H9 (cell line): ENCODE results near the gene PAX8. TPM values are rescaled to one million over a fixed set of nuclear protein-coding genes. Genes with fewer than 3 reads are reported as not detected.

ENCODE experiments used
- DNase-seq: peaks from one replicate; pipeline ENCODE4 v3.0.0-alpha.2; 2017
- H2AFZ ChIP-seq: one replicate; pipeline ENCODE4 v1.6.1; 2013; ENCODE audit warnings: mild to moderate bottlenecking, low read length, control low read depth, moderate library complexity
- H2AK5ac ChIP-seq: 2 replicates; pipeline ENCODE4 v1.6.1; 2013; ENCODE audit warnings: low read length, control low read depth, mixed read lengths; ENCODE audit not compliant: insufficient read length
- H2BK120ac ChIP-seq: one replicate; pipeline ENCODE4 v1.6.1; 2013; ENCODE audit warnings: low read depth, mild to moderate bottlenecking, low read length, control low read depth, inconsistent platforms; ENCODE audit not compliant: poor library complexity, severe bottlenecking
- H2BK12ac ChIP-seq: 2 replicates; pipeline ENCODE4 v1.6.1; 2013; ENCODE audit warnings: low read length, control low read depth, mixed read lengths, low read depth; ENCODE audit not compliant: insufficient read length
- H2BK15ac ChIP-seq: 2 replicates; pipeline ENCODE4 v1.6.1; 2013; ENCODE audit warnings: low read depth, low read length, control low read depth
- H2BK20ac ChIP-seq: one replicate; pipeline ENCODE4 v1.6.1; 2013; ENCODE audit warnings: low read depth, mild to moderate bottlenecking, low read length, control low read depth, inconsistent platforms; ENCODE audit not compliant: poor library complexity, severe bottlenecking
- H2BK5ac ChIP-seq: 2 replicates; pipeline ENCODE4 v1.6.1; 2013; ENCODE audit warnings: low read length, control low read depth, mixed read lengths; ENCODE audit not compliant: insufficient read length
- H3K14ac ChIP-seq: 2 replicates; pipeline ENCODE4 v1.6.1; 2013; ENCODE audit warnings: low read length, control low read depth; ENCODE audit not compliant: insufficient read depth
- H3K18ac ChIP-seq: 2 replicates; pipeline ENCODE4 v1.6.1; 2013; ENCODE audit warnings: low read depth, mild to moderate bottlenecking, mixed read lengths, low read length, control low read depth; ENCODE audit not compliant: insufficient read length
- H3K23ac ChIP-seq: 2 replicates; pipeline ENCODE4 v1.6.1; 2013; ENCODE audit warnings: low read length, control low read depth, mixed read lengths, low read depth; ENCODE audit not compliant: insufficient read length
- H3K23me2 ChIP-seq: 2 replicates; pipeline ENCODE4 v1.6.1; 2013; ENCODE audit warnings: low read depth, mild to moderate bottlenecking, mixed read lengths, low read length, control low read depth; ENCODE audit not compliant: insufficient read length, poor library complexity, severe bottlenecking
- H3K27ac ChIP-seq: 2 replicates; pipeline ENCODE4 v1.5.1; 2013; ENCODE audit warnings: low read length, control low read depth, mixed read lengths, low read depth; ENCODE audit not compliant: insufficient read length
- H3K27me3 ChIP-seq: 2 replicates; pipeline ENCODE4 v1.6.1; 2013; ENCODE audit warnings: low read length, control low read depth, inconsistent platforms; ENCODE audit not compliant: insufficient read depth
- H3K4ac ChIP-seq: 2 replicates; pipeline ENCODE4 v1.6.1; 2013; ENCODE audit warnings: low read depth, mild to moderate bottlenecking, control low read depth, inconsistent platforms, low read length, moderate library complexity
- H3K4me1 ChIP-seq: 2 replicates; pipeline ENCODE4 v1.6.1; 2013; ENCODE audit warnings: low read length, control low read depth, inconsistent platforms; ENCODE audit not compliant: insufficient read depth
- H3K4me2 ChIP-seq: 2 replicates; pipeline ENCODE4 v1.6.1; 2013; ENCODE audit warnings: low read length, control low read depth, mixed read lengths; ENCODE audit not compliant: insufficient read length, insufficient read depth
- H3K56ac ChIP-seq: 2 replicates; pipeline ENCODE4 v1.6.1; 2013; ENCODE audit warnings: low read depth, mild to moderate bottlenecking, mixed read lengths, low read length, control low read depth; ENCODE audit not compliant: insufficient read length
- H3K79me1 ChIP-seq: 2 replicates; pipeline ENCODE4 v1.6.1; 2013; ENCODE audit warnings: low read depth, mild to moderate bottlenecking, moderate library complexity, low read length, control low read depth, inconsistent platforms; ENCODE audit not compliant: insufficient read depth, poor library complexity, severe bottlenecking
- H3K79me2 ChIP-seq: 2 replicates; pipeline ENCODE4 v1.6.1; 2013; ENCODE audit warnings: low read length, control low read depth, inconsistent platforms; ENCODE audit not compliant: insufficient read depth
- H3K9ac ChIP-seq: 2 replicates; pipeline ENCODE4 v1.6.1; 2013; ENCODE audit warnings: low read length, control low read depth, mixed read lengths; ENCODE audit not compliant: insufficient read length; ENCODE audit errors: extremely low read depth
- H3K9me3 ChIP-seq: one replicate; pipeline ENCODE4 v1.6.1; 2013; ENCODE audit warnings: low read depth, low read length, inconsistent platforms; ENCODE audit not compliant: control insufficient read depth
- H3T11ph ChIP-seq: one replicate; pipeline ENCODE4 v1.6.1; 2013; ENCODE audit warnings: mild to moderate bottlenecking, low read length, control low read depth, inconsistent platforms
- H4K20me1 ChIP-seq: one replicate; pipeline ENCODE4 v1.6.1; 2013; ENCODE audit not compliant: control insufficient read depth, insufficient read length, insufficient read depth
- H4K5ac ChIP-seq: 2 replicates; pipeline ENCODE4 v1.6.1; 2013; ENCODE audit warnings: low read depth, mild to moderate bottlenecking, mixed read lengths, low read length, control low read depth; ENCODE audit not compliant: insufficient read length
- H4K8ac ChIP-seq: replicated peaks from 2 replicates; pipeline ENCODE4 v1.6.1; 2013; ENCODE audit warnings: low read length, control low read depth, mixed read lengths, low read depth; ENCODE audit not compliant: insufficient read length
- H4K91ac ChIP-seq: 2 replicates; pipeline ENCODE4 v1.6.1; 2013; ENCODE audit warnings: low read depth, mild to moderate bottlenecking, moderate library complexity, mixed read lengths, low read length, control low read depth; ENCODE audit not compliant: insufficient read length
- H3K27ac Mint-ChIP-seq, 3 experiments: 2 replicates in 2 of 3; 3 replicates in 1 of 3; pipeline ENCODE4 v1.8.0; 2020 to 2021; ENCODE audit warnings: mixed read lengths in 3 of 3, mild to moderate bottlenecking in 1 of 3, moderate library complexity in 1 of 3
- H3K27me3 Mint-ChIP-seq: 2 replicates; pipeline ENCODE4 v1.8.0; 2021; ENCODE audit warnings: low read depth, mild to moderate bottlenecking, moderate library complexity, mixed read lengths
- H3K36me3 Mint-ChIP-seq, 3 experiments: 2 replicates in 2 of 3; 3 replicates in 1 of 3; pipeline ENCODE4 v1.8.0; 2020 to 2021; ENCODE audit warnings: low read depth in 3 of 3, mixed read lengths in 3 of 3; ENCODE audit not compliant: insufficient read depth in 1 of 3
- H3K4me1 Mint-ChIP-seq, 2 experiments: 2 replicates each; pipeline ENCODE4 v1.8.0; 2020; ENCODE audit warnings: mixed read lengths in 2 of 2
- H3K4me3 Mint-ChIP-seq, 2 experiments: 2 replicates in 1 of 2; 3 replicates in 1 of 2; pipeline ENCODE4 v1.8.0; 2020 to 2021; ENCODE audit warnings: mild to moderate bottlenecking in 2 of 2, mixed read lengths in 2 of 2, moderate library complexity in 1 of 2
- H3K9me3 Mint-ChIP-seq, 2 experiments: 2 replicates in 1 of 2; 3 replicates in 1 of 2; pipeline ENCODE4 v1.8.0; 2020; ENCODE audit warnings: mild to moderate bottlenecking in 2 of 2, mixed read lengths in 2 of 2, moderate library complexity in 1 of 2
- CTCF ChIP-seq: fragments of 200-600 bp; sonication (generic); conservative IDR thresholded peaks from 3 replicates; pipeline ENCODE4 v1.8.0; 2021; ENCODE audit warnings: antibody characterized with exemption, mild to moderate bottlenecking
- WGBS: extraction: QIAGEN DNeasy Blood & Tissue Kit; methylation state at CpG from one replicate; pipeline ENCODE4 v1.1.7; 2013; ENCODE audit warnings: missing lambda C conversion rate, low lambda C conversion rate, mixed read lengths; ENCODE audit not compliant: insufficient read length; ENCODE audit errors: extremely low coverage; 5-methylcytosine and 5-hydroxymethylcytosine counted together
- total RNA-seq: library from RNA; stranded (reverse); gene quantifications from 2 replicates; pipeline ENCODE4 v1.2.1, GENCODE V29; 2021

The PAX8 gene
- total RNA-seq, 1 experiment from 2014 or later: not detected

GRCh38 chr2:113198048-113198789, 80.5 kb downstream of the PAX8 start:
- H2AK5ac ChIP-seq: no peak overlapping the region
- no peak overlapping the region for H3K56ac ChIP-seq
- no peaks in the 10 kb centered on the region for H4K20me1 ChIP-seq
- H2AFZ ChIP-seq: no peak overlapping the region
- H3K18ac ChIP-seq: no peak overlapping the region
- H4K91ac ChIP-seq: no peak overlapping the region
- Mint-ChIP-seq H3K4me3 (peak overlapping the region; percentile 66 to 78), H3K36me3 (no peaks in the 10 kb centered on the region), H3K27me3 (peaks cover 43% of the 10 kb centered on the region), H3K27ac (no peak overlapping the region), H3K4me1 (no peaks in the 10 kb centered on the region; a peak in 1 of 4 replicates), H3K9me3 (no peaks in the 10 kb centered on the region)
- no peak overlapping the region for H3K23ac ChIP-seq
- no peak overlapping the region for H3K27ac ChIP-seq
- WGBS: no CpG with 5 or more reads among the region's 32 CpGs
- no peak overlapping the region for H3T11ph ChIP-seq
- no peaks in the 10 kb centered on the region for H3K79me2 ChIP-seq
- H3K14ac ChIP-seq: no peak overlapping the region
- no peak overlapping the region for H2BK20ac ChIP-seq
- H2BK120ac ChIP-seq: no peak overlapping the region
- no peak overlapping the region for H2BK5ac ChIP-seq
- H3K9me3 ChIP-seq: no peaks in the 10 kb centered on the region
- no peak overlapping the region for H3K9ac ChIP-seq
- no peaks in the 10 kb centered on the region for H3K79me1 ChIP-seq
- H2BK12ac ChIP-seq: no peak overlapping the region
- no peak for TF ChIP-seq CTCF
- H3K23me2 ChIP-seq: no peaks in the 10 kb centered on the region
- H3K27me3 ChIP-seq: no peaks in the 10 kb centered on the region
- H4K8ac ChIP-seq: no peak overlapping the region
- H3K4me1 ChIP-seq: no peaks in the 10 kb centered on the region
- peak; percentile 16 for DNase-seq
- H4K5ac ChIP-seq: no peak overlapping the region
- H3K4ac ChIP-seq: no peak overlapping the region
- peak overlapping the region; percentile 33 for H3K4me2 ChIP-seq
- no peak overlapping the region for H2BK15ac ChIP-seq
